GM21423 (cell line): ENCODE measurements around the gene CREBBP.

ENCODE experiments used
- ATAC-seq: cut with Tn5 transposase; IDR thresholded peaks from one replicate; pipeline ENCODE4 v1.9.1; 2021; ENCODE audit warnings: mild to moderate bottlenecking, moderate library complexity; ENCODE audit not compliant: unreplicated experiment

The CREBBP gene

GRCh38 chr16:3738541-3738940 is 142.0 kb downstream of the CREBBP start:
- ATAC-seq, result no peak

DNA sequence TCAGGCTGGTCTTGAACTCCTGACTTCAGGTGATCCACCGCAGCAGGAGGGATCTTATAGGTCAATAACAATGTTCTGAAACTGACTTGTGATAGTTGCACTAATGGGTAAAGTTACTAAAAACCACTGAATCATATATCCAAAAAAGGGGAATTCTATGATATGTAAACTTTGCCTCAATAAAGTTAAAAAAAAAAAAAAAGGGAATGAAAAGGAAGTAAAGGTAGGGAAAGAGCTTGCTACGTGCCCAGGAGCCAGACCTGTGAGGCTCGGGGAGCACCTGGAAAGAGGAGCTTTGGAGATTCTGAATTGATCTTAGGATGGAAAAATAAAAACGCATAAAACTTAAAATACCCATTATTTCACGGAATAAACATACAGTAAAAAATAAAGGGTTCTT is 142.4 kb downstream of the CREBBP start:
- ATAC-seq, result no peak

DNA sequence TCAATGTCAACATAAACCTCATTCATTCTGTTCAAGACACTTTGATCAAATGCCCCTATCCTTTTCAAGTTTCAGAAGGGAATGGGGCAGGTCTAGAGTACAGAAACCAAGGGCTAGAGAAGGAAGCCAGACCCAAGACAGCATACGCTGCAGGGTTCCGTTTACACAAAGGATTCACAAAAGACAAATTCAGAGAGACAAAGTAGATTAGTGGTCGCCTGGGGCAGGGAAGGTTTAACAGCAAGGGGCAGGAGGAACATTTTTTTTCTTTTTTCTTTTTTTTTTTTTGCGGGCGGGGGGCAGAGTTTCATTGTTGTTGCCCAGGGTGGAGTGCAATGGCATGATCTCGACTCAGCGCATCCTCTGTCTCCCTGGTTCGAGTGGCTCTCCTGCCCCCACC is 143.3 kb downstream of the CREBBP start:
- ATAC-seq, result no peak

GRCh38 chr16:3736116-3736515 is 144.4 kb downstream of the CREBBP start:
- no peak for ATAC-seq

- no peak for ATAC-seq
Measured at GRCh38 chr16:3735541-3735940, 145.0 kb downstream of the CREBBP start.

- ATAC-seq, result no peak
Measured at GRCh38 chr16:3734758-3735221, 145.7 kb downstream of the CREBBP start.

DNA sequence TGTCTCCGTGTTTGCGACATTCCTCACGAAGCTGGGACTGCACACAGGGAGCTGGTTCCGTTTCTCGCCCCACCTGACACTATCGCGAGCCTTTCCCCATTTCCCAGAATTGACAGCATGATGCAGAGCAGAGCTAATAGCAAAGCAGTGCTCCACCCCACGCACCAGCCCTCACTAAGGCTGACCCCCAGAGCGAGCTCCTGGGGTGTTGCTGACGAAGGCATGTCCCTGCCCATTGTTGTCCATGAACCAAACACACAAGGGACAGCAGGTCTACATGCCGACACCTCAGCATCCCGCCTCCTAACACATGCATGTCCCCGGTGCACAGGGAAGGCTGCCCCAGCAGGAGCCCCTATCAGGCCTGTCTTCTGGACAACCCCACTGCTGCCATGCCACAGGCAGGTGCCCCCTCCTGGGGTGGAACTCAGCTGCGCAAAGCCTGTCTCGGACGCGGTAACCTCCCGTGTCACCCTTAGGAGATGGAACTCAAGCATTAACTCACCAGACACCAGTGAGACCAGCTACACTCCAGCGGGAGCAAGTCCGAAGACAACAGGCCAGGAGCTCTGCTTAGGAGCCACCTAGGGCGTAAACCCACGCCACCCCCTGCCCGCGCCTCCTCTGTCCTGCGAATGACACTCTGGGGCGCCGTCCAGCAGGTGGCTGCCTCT is 146.3 kb downstream of the CREBBP start:
- ATAC-seq, result no peak

DNA sequence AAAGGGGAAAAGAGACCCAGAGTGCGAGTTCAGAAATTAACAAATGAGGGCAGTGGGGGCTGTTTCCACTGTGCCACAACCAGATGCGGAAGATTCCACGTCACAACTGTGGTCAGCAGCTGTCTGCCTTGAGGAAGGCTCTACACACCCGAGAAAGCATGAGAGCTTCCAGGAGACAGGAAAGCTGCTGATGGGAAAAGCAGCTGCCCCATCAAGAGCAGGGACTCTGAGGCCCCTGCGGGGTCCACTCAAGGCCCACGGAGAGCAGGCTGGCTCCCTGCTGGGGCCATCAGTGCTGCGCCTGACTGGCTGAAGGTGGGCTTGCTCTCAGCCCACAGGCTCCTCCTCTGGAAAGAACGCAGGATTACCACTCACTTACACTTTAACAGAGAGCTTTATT is 148.3 kb downstream of the CREBBP start:
- ATAC-seq, result no peak

GRCh38 chr16:3731126-3731935 is 149.2 kb downstream of the CREBBP start:
- no peak for ATAC-seq

DNA sequence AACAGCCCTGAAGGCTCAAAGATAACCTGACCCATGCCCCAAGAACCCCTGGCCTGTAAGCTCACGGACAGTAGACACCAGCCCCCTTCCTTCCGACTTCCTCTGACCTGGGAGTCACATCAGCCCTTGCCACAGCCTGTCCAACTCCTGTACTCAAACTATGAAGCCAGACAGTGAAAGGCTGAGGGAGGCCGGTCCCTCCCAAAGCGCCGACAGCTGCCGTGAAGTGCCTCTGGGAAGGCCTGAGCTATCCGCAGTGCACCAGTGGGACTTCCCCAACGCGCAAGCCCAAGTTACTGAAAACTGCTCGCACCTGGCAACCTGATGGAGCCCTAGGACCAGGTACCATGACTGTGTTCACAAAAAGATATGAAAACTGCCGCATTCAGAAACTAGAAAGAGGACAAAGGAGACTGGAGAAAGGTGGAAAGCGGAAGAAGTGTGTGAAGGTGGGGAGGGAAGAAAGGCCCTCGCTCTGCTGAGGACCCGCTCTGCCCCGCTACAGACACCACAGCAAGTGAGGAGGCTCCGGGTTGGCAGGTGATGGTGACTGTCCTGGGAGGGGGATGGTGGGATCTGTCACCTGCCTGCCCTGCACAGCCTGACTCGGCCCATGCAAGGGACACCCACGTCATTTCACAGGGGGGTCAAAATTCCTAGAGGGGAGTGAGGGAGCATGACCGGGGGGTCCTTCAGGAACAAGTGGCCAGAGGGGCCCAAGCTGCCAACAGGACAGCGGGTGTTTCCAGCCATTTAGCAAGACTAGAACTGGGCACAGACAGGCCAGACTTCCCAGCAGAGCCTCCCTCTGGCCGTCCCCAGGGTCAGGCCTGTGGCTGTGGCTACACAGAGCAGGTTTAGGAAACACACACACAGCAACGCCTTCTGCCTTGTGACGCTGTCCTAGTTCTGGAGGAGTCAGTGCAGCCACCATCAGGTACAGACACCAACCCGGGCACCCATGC is 150.1 kb downstream of the CREBBP start:
- ATAC-seq, result no peak

DNA sequence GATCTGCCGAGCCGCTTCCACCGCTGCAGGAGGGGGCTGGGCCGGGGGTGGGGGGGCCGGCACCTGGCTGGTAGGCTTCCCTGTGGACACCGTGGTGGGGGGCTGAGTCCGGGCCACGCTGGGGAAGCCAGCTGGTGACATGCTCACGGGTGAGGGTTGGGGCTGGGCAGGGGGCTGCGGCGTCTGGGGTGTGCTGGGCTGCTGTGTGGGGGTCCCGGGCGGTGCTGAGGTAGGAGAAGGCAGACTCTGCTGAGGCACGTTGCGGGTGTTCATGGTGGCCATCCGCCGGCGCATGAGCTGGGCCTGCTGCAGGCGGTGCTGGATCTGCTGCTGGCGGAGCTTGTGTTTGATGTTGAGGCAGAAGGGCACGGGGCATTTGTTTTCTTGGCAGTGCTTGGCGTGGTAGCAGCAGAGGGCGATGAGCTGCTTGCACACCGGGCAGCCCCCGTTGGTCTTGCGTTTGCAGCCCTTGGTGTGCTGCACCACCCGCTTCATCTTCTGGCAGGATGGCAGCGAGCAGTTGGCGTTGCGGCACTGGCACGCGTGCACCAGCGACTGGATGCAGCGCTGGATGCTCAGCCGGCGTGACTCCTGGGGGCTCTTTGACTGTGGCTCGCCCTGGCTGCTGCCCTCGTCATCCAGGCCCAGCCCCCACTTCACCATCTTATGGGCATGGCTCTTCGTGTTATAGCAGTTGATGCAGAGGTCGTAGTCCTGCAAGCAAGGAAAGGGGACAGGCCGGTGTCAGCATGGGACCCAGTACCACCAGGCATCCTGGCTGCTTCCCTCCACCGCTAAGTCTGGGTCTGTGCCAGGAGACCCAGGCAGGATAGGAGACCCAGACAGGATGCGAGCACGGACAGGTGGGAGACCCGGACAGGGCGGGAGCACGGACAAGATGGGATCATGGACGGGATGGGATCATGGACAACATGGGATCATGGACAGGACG is 151.1 kb downstream of the CREBBP start:
- no peak for ATAC-seq

DNA sequence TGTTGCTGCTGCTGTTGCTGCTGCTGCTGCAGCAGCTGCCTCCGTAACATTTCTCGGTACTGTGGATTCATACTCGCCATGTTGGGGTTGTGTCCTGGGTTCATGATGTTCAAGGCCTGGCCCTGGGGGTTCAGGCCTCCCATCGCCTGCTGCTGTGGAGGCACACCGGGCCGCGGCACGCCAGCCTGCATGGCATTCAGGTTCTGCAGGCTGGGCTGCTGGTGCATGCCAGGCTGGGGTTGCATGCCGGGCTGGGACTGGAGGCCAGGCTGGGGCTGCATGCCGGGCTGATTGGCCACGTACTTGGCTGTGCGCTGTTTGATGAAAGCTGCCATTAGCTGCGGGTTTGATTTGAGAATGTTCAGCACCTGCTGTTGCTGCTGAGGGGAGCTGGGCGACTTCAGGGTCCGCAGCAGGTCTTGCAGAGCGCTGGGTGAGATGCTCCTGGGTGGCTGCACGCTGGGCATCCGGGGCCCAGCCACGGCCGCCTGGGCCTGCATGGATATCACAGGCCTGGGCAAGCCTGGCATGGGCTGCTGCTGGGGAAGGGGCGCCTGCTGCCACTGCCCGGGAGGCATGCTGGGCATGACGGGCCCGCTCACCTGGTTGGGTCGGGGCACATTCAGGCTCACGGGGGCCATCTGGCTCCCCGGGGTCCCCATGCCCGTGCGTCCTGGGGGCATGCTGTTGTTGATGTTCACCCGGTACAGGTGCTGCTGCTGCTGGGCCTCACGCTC is 151.9 kb downstream of the CREBBP start:
- no peak for ATAC-seq

- ATAC-seq, result no peak
Measured at GRCh38 chr16:3727806-3728381, 152.6 kb downstream of the CREBBP start.

DNA sequence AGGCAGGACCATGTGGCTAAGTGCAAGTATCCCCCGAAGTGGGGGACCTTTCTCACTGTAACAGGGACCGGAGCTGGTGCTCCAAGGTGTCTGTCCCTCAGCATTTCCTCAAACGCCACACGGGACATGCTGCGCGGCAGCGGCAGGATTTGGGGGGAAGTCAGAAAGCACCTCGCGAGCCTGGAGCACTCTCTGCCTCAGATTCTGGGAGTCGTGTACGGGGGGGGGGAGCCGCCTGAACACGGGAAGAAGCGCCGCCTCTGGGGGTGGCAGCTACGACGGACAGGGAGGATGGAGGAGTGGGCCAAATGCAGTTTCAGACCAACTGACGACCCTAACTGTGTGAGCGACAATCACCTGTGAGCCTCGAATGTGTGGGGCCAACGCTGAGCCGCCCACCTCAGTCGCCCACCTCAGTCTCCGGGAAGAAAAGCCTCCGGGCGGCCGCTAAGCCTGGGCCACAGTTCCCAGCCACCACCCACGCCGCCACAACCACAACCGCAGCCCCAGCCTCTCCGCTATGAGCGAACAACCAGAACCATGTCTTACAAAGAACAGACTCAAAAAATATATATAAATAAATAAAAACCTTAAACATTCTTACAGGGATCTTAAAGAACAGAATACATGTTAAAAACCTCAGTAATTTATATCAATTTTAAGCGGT is 154.4 kb downstream of the CREBBP start:
- no peak for ATAC-seq

GRCh38 chr16:3725276-3725675 is 155.2 kb downstream of the CREBBP start:
- no peak for ATAC-seq

- no peak for ATAC-seq
Measured at GRCh38 chr16:3722508-3722907, 158.0 kb downstream of the CREBBP start.

DNA sequence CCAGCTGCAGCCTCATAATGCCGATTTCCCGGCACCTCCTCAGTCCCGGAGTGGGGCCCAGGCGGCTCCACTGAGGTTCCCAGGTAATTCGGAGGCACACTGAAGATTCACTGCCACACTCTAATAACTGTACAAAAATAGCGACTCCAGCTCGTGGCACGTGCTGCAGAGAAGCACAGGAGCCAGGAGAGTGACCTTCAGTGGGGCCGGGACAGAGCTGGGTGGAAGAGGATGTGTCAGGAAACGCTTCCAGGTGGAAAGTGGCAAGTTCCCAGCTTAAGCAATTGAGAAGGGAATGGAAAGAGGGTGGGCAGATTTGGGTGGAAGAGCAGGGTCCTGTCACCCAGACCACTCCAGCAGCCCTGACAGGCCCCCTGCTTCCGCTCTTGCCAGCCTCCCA is 160.1 kb downstream of the CREBBP start:
- no peak for ATAC-seq

- no peak for ATAC-seq
Measured at GRCh38 chr16:3718628-3719027, 161.9 kb downstream of the CREBBP start.

- ATAC-seq, result no peak
Measured at GRCh38 chr16:3718019-3718391, 162.5 kb downstream of the CREBBP start.
